Brain microvascular endothelial cell (primary cell): ENCODE data around the gene KRT74.

Experiments used
- DNase-seq: peaks from one replicate; pipeline ENCODE4 v3.0.0-alpha.2; 2020
- H3K27ac ChIP-seq: fragments of 250-450 bp; sonication (Bioruptor Pico); 2 replicates; pipeline ENCODE4 v1.5.1; 2020; ENCODE audit warnings: mild to moderate bottlenecking, moderate library complexity
- H3K27me3 ChIP-seq: fragments of 250-450 bp; sonication (Bioruptor Pico); replicated peaks from 2 replicates; pipeline ENCODE4 v1.5.1; 2020; ENCODE audit warnings: mild to moderate bottlenecking
- H3K36me3 ChIP-seq: fragments of 250-450 bp; sonication (Bioruptor Pico); replicated peaks from 2 replicates; pipeline ENCODE4 v1.5.1; 2020; ENCODE audit warnings: mild to moderate bottlenecking
- H3K4me3 ChIP-seq: 2 replicates; pipeline ENCODE4 v1.5.1; 2011; ENCODE audit warnings: low read depth, mild to moderate bottlenecking, control low read depth, low read length, moderate library complexity
- in situ Hi-C: cut with HindIII; loops from 2 replicates; pipeline ENCODE4 v1.10.0; 2017; ENCODE audit warnings: low sequenced_read_pairs, low pct_ligation_motif_present
- TF ChIP-seq, protein P1 (sequence below): IDR thresholded peaks from 2 replicates; pipeline ENCODE4 v1.5.1; 2011; ENCODE audit warnings: low read depth, mild to moderate bottlenecking, moderate library complexity, low read length, control low read depth, inconsistent platforms; ENCODE audit errors: missing control alignments

The KRT74 gene

DNA sequence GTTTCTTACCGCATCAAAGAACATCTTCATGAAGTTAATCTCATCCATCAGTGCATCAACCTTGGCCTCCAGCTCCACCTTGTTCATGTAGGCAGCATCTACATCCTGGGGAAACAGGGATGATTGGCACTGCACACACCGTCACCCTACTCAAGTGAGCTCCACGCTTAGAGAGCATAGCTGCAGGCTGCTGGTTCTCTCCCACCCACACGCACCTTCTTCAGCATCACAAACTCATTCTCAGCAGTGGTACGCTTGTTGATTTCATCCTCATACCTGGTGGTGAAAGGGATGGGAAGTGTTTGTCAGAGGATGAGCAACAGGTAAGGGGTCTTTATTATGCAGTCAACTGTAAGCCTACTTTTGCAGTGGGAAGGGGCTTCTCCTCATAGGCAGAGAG lies 55.8 kb downstream of the KRT74 start:
- Histone ChIP-seq H3K4me3 (no peak overlapping the region), H3K27ac (no peak overlapping the region), H3K36me3 (no peaks in the 10 kb centered on the region), H3K27me3 (no peaks in the 10 kb centered on the region)
- TF ChIP-seq, protein P1, sequence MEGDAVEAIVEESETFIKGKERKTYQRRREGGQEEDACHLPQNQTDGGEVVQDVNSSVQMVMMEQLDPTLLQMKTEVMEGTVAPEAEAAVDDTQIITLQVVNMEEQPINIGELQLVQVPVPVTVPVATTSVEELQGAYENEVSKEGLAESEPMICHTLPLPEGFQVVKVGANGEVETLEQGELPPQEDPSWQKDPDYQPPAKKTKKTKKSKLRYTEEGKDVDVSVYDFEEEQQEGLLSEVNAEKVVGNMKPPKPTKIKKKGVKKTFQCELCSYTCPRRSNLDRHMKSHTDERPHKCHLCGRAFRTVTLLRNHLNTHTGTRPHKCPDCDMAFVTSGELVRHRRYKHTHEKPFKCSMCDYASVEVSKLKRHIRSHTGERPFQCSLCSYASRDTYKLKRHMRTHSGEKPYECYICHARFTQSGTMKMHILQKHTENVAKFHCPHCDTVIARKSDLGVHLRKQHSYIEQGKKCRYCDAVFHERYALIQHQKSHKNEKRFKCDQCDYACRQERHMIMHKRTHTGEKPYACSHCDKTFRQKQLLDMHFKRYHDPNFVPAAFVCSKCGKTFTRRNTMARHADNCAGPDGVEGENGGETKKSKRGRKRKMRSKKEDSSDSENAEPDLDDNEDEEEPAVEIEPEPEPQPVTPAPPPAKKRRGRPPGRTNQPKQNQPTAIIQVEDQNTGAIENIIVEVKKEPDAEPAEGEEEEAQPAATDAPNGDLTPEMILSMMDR = no peak
- in situ Hi-C loops = no loop called here
- no peak for DNase-seq

DNA sequence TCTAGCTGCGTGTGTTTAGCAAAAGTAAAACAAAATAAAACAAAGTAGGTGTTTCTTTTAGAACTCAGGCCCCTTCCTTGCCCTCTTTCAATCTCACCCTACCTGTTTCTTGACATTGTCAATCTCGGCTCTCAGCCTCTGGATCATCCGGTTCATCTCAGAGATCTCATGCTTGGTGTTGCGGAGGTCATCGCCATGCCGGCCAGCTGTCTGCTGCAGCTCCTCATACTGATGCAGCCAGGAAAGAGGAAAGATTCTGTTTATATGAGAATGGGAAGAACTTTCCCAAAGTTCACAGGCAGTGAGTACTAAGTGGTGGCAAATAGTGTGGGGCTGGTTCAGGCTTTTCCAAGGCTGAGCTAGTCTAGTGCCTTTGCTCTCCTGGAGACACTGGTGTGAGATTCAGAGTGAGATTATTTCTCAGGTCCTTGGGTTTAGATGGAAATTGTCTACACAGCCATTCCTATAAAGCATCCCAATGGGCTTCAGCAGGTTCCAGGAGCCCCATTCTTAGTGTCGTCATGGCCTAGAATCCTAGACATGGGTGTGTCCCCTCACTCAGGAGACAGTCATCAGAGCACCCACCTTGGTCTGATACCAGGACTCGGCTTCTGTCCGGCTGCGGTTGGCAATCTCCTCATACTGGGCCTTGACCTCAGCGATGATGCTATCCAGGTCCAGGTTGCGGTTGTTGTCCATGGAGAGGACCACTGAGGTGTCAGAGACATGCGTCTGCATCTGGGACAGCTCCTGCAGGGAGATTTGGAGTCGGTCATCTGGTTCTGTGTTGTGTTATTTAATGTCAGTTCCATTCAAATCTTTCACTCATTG lies 56.4 kb downstream of the KRT74 start:
- in situ Hi-C loops = no loop called here
- Histone ChIP-seq H3K36me3 (no peaks in the 10 kb centered on the region), H3K4me3 (no peak overlapping the region), H3K27me3 (no peaks in the 10 kb centered on the region), H3K27ac (no peak overlapping the region)
- TF ChIP-seq, protein P1 = no peak
- no peak for DNase-seq

DNA sequence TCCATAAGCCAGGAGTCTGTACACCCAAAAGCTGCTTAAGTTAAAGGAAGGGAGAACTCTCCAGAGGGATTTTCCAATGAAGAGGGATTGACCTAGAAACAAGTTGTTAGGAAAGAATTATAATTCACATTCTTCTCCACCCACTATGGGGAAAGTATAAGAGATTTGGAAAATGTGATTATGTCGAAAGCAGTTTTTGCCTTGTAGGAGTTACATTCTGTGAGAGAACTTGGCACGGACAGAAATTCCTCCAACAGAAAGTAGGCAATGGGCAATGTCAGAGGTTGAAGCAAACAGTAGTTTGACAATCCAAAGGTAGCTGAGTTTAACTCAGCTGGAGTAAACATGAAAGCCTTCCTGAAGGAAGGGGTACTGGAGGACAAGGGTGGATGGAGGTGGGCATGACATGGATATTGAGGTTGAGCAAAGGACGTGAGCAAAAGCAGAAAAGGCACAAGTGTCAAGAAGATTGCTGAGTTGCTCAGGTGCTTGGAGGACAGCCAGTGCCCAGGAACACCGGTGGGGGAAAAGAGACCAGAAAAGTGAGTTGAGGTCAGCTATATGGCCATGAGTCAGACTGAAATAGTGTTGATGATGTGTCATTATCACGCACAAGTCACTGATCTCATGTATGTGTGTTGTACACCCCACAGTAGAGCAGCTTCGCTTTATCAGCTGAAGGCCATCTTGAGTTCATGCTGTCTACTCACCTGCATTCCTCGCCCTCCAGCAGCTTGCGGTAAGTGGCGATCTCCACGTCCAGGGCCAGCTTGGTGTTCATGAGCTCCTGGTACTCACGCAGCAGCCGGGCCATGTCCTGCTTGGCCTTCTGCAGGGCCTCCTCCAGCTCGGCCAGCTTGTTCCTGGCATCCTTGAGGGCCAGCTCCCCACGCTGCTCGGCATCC lies 57.5 kb downstream of the KRT74 start:
- TF ChIP-seq, protein P1 = no peak
- Histone ChIP-seq H3K27me3 (no peaks in the 10 kb centered on the region), H3K36me3 (no peaks in the 10 kb centered on the region), H3K4me3 (no peak overlapping the region), H3K27ac (no peak overlapping the region)
- in situ Hi-C loops = no loop called here
- no peak for DNase-seq
